GM12878 (cell line): ENCODE results near the gene SIGLEC10. TPM values are rescaled to one million over a fixed set of nuclear protein-coding genes. Genes with fewer than 3 reads are reported as not detected.

Source experiments
- ATAC-seq: fragments of 200-7000 bp; cut with Tn5 transposase; 3 replicates; pipeline ENCODE4 v1.9.1; 2020; ENCODE audit warnings: mild to moderate bottlenecking, moderate library complexity
- BruUV-seq: library from RNA; stranded (reverse); fragments of 400-500 nt; replicated peaks from 2 replicates; lab custom pipeline; 2021; lab: Mats Ljungman, UMichigan
- CTCF ChIA-PET: fragments of 300-600 bp; sonication (Branson Sonifier 250); formaldehyde crosslinking; extraction: SDS; loops from one replicate; lab custom pipeline; 2021; ENCODE audit warnings: inconsistent platforms; lab: Yijun Ruan, JAX
- POLR2A ChIA-PET: fragments of 350-600 bp; formaldehyde crosslinking; extraction: SDS; loops from one replicate; lab custom pipeline; 2021; ENCODE audit warnings: inconsistent platforms; lab: Charles Lee
- RAD21 ChIA-PET: fragments of 300-600 bp; sonication (Branson Sonifier 250); formaldehyde crosslinking; loops from one replicate; lab custom pipeline; 2023; ENCODE audit warnings: antibody characterized with exemption; ENCODE audit not compliant: unreplicated experiment; lab: Charles Lee
- SMC1A ChIA-PET: fragments of 300-600 bp; sonication (Branson Sonifier 250); formaldehyde crosslinking; loops from one replicate; lab custom pipeline; 2023; ENCODE audit not compliant: unreplicated experiment, uncharacterized antibody; lab: Charles Lee
- DNase-seq: peaks from one replicate; pipeline ENCODE4 v3.0.0-alpha.2; 2011; ENCODE audit warnings: low read depth, low spot score
- FAIRE-seq: peaks from 3 replicates; lab custom pipeline; 2011; peaks lifted over from hg19 to GRCh38; lab: Jason Lieb, UNC
- H2AFZ ChIP-seq: 2 replicates; pipeline ENCODE4 v1.6.0; 2011; ENCODE audit warnings: low read depth, low read length, control low read depth; ENCODE audit not compliant: control insufficient read depth
- H3K27ac ChIP-seq: 2 replicates; pipeline ENCODE4 v1.5.1; 2011; ENCODE audit warnings: control low read depth; ENCODE audit not compliant: control insufficient read depth, insufficient read depth
- H3K27me3 ChIP-seq, 2 experiments: replicated peaks in 1 of 2; 2 replicates each; pipeline versions ENCODE4 v1.6.0 to v1.6.1; 2011; ENCODE audit warnings: low read length in 1 of 2; ENCODE audit not compliant: control insufficient read depth in 2 of 2, insufficient read depth in 2 of 2
- H3K36me3 ChIP-seq, 2 experiments: 2 replicates each; pipeline ENCODE4 v1.5.1; 2011; ENCODE audit warnings: low read length in 1 of 2; ENCODE audit not compliant: control insufficient read depth in 2 of 2, insufficient read depth in 2 of 2
- H3K4me1 ChIP-seq: 2 replicates; pipeline ENCODE4 v1.6.1; 2011; ENCODE audit warnings: mild to moderate bottlenecking, low read length, moderate library complexity, mixed read lengths; ENCODE audit not compliant: control insufficient read depth, insufficient read depth
- H3K4me2 ChIP-seq: 2 replicates; pipeline ENCODE4 v1.6.0; 2011; ENCODE audit warnings: control low read depth; ENCODE audit not compliant: control insufficient read depth, insufficient read depth
- H3K4me3 ChIP-seq: fragments of 200-600 bp; sonication (generic); 2 replicates; pipeline ENCODE4 v1.5.1; 2016
- H3K79me2 ChIP-seq: 2 replicates; pipeline ENCODE4 v1.6.0; 2011; ENCODE audit warnings: low read length; ENCODE audit not compliant: control insufficient read depth, insufficient read depth
- H3K9ac ChIP-seq: 2 replicates; pipeline ENCODE4 v1.8.0; 2011; ENCODE audit warnings: low read length, control low read depth, mixed read lengths; ENCODE audit not compliant: control insufficient read depth, insufficient read depth
- H3K9me3 ChIP-seq: replicated peaks from 3 replicates; pipeline ENCODE4 v1.5.1; 2011; ENCODE audit warnings: mild to moderate bottlenecking, low read length; ENCODE audit not compliant: control insufficient read depth, insufficient read depth
- H4K20me1 ChIP-seq: 2 replicates; pipeline ENCODE4 v1.6.0; 2011; ENCODE audit not compliant: control insufficient read depth, insufficient read depth
- E4F1 ChIP-seq: fragments of 450-650 bp; IDR thresholded peaks from 2 replicates; pipeline ENCODE4 v1.6.1; 2018; ENCODE audit warnings: borderline replicate concordance, mild to moderate bottlenecking; ENCODE audit not compliant: partially characterized antibody
- EGR1 ChIP-seq, 2 experiments: IDR thresholded peaks; 1 replicate in 1 of 2; 2 replicates in 1 of 2; pipeline ENCODE4 v1.6.1; 2011 to 2012; ENCODE audit warnings: low read depth in 2 of 2, low read length in 2 of 2, borderline replicate concordance in 1 of 2, mild to moderate bottlenecking in 1 of 2, moderate library complexity in 1 of 2
- JUNB ChIP-seq: IDR thresholded peaks from 2 replicates; pipeline ENCODE4 v1.6.1; 2016; ENCODE audit warnings: antibody characterized with exemption, mild to moderate bottlenecking
- LARP7 ChIP-seq: fragments of 450-650 bp; IDR thresholded peaks from 2 replicates; pipeline ENCODE4 v1.6.1; 2017; ENCODE audit warnings: mild to moderate bottlenecking
- NFIC ChIP-seq: IDR thresholded peaks from 2 replicates; pipeline ENCODE4 v1.6.1; 2012; ENCODE audit warnings: low read depth, mild to moderate bottlenecking, inconsistent platforms, low read length, moderate library complexity
- NKRF ChIP-seq: fragments of 450-650 bp; conservative IDR thresholded peaks from 2 replicates; pipeline ENCODE4 v1.6.1; 2017; ENCODE audit warnings: mild to moderate bottlenecking, moderate library complexity
- PAX8 ChIP-seq: fragments of 450-650 bp; IDR thresholded peaks from 2 replicates; pipeline ENCODE4 v1.6.1; 2017; ENCODE audit warnings: mild to moderate bottlenecking, moderate library complexity
- POLR2AphosphoS5 ChIP-seq: IDR thresholded peaks from 2 replicates; pipeline ENCODE4 v1.6.1; 2011; ENCODE audit warnings: mild to moderate bottlenecking, low read length, inconsistent platforms
- PRDM15 ChIP-seq: fragments of 450-650 bp; formaldehyde crosslinking; IDR thresholded peaks from 2 replicates; pipeline ENCODE4 v1.4.0; 2020; ENCODE audit warnings: mild to moderate bottlenecking, moderate library complexity
- RAD51 ChIP-seq: fragments of 450-650 bp; IDR thresholded peaks from 2 replicates; pipeline ENCODE4 v1.6.1; 2016; ENCODE audit warnings: moderate library complexity, mild to moderate bottlenecking, inconsistent platforms
- RELB ChIP-seq: fragments of 450-650 bp; IDR thresholded peaks from 2 replicates; pipeline ENCODE4 v1.6.1; 2017; ENCODE audit warnings: low read depth, mild to moderate bottlenecking, moderate library complexity
- SP1 ChIP-seq: IDR thresholded peaks from one replicate; pipeline ENCODE4 v1.6.1; 2011; ENCODE audit warnings: low read depth, low read length
- SPI1 ChIP-seq: IDR thresholded peaks from 2 replicates; pipeline ENCODE4 v1.6.1; 2011; ENCODE audit warnings: low read depth, mild to moderate bottlenecking, low read length, moderate library complexity, borderline replicate concordance; ENCODE audit not compliant: insufficient read depth
- SUZ12 ChIP-seq: fragments of 200-600 bp; sonication (generic); IDR thresholded peaks from one replicate; pipeline ENCODE4 v1.6.1; 2018; ENCODE audit warnings: antibody characterized with exemption, mild to moderate bottlenecking; ENCODE audit not compliant: unreplicated experiment
- YBX1 ChIP-seq: fragments of 450-650 bp; IDR thresholded peaks from 2 replicates; pipeline ENCODE4 v1.6.1; 2016; ENCODE audit warnings: antibody characterized with exemption
- WGBS: methylation state at CpG from one replicate; pipeline ENCODE4 v1.1.6; 2016; ENCODE audit warnings: low lambda C conversion rate; ENCODE audit not compliant: insufficient replicate concordance, insufficient coverage; ENCODE audit errors: missing lambda C conversion rate; 5-methylcytosine and 5-hydroxymethylcytosine counted together
- in situ Hi-C: fragments of 300-500 bp; cut with MboI; formaldehyde crosslinking; loops from 9 replicates; pipeline ENCODE4 v1.14.3; 2018; ENCODE audit warnings: mixed read lengths
- intact Hi-C: fragments of 100-400 bp; cut with micrococcal nuclease; formaldehyde crosslinking; loops from one replicate; pipeline ENCODE4 v1.14.2; 2022; ENCODE audit not compliant: unreplicated experiment
- polyA plus RNA-seq, 11 experiments: library from polyadenylated mRNA; depleted of rRNA in 4 of 11; unstranded in 6 of 11; stranded (reverse) in 5 of 11; fragments of >200 nt; fragmentation: Nextera tagmentation in 4 of 11; fragmentation: Illumina TruSeq in 1 of 11; extraction: Ambion mirVana in 4 of 11; extraction: Trizol in 1 of 11; gene quantifications; 1 replicate in 1 of 11; 2 replicates in 10 of 11; pipeline versions ENCODE4 v1.2.1 to v1.2.3, GENCODE V29; 2011 to 2016; ENCODE audit warnings: inconsistent platforms in 2 of 11, missing spikeins in 2 of 11, low read depth in 1 of 11
- total RNA-seq, 4 experiments: library from RNA; depleted of rRNA in 3 of 4; stranded (reverse); fragments of >200 nt in 3 of 4; fragmentation: Illumina TruSeq in 1 of 4; extraction: Trizol in 1 of 4; gene quantifications; 2 replicates each; pipeline versions ENCODE4 v1.2.1 to v1.2.3, GENCODE V29; 2013 to 2021

SIGLEC10 gene
- total and polyA plus RNA-seq, 10 of the 15 experiments (the other 5 are each of a cell fraction or from before 2014, with no cell fraction given) = 2.3 to 16.8 (median 7.8) TPM

GRCh38 chr19:51466723-51467122, 49.3 kb upstream of the SIGLEC10 start:
- no TSS peak for BruUV-seq
- no peak overlapping the region for H3K4me2 ChIP-seq
- ATAC-seq (no peak), DNase-seq (no peak), FAIRE-seq (no peak)
- no peaks in the 10 kb centered on the region for H3K4me1 ChIP-seq
- H3K36me3 ChIP-seq = no peaks in the 10 kb centered on the region
- POLR2A ChIA-PET = no interaction called here
- H2AFZ ChIP-seq = no peak overlapping the region
- SMC1A ChIA-PET = interaction anchor here (0.9 to 1.4 kb wide), 3 partner anchors 32 to 190 kb away, joined by 3 to 4 read pairs (median 3); no protein-coding TSS in a partner anchor
- H3K9ac ChIP-seq = no peak overlapping the region
- 38% methylated on average over 3 of the region's 3 CpGs for WGBS
- intact Hi-C loops (no loop called here), in situ Hi-C loops (no loop called here)
- H3K27ac ChIP-seq = no peak overlapping the region
- RAD21 ChIA-PET = interaction anchor here (1.2 to 2.6 kb wide), 2 partner anchors 190 to 194 kb away, joined by 4 to 5 read pairs; no protein-coding TSS in a partner anchor
- no peak overlapping the region for H3K4me3 ChIP-seq
- CTCF ChIA-PET = interaction anchor here (0.7 to 10.8 kb wide), 6 partner anchors 20 to 192 kb away, joined by 3 to 281 read pairs (median 4); no protein-coding TSS in a partner anchor
- H4K20me1 ChIP-seq = no peaks in the 10 kb centered on the region; the same call in 1 of the 2 replicates
- H3K27me3 ChIP-seq = no peaks in the 10 kb centered on the region; a peak in 1 of 4 replicates
- H3K9me3 ChIP-seq = no peaks in the 10 kb centered on the region
- no peaks in the 10 kb centered on the region for H3K79me2 ChIP-seq
- TF ChIP-seq LARP7 (no peak), SUZ12 (no peak), SP1 (no peak), PRDM15 (CRISPR knock-in tag) (no peak), RAD51 (no peak), RELB (no peak), E4F1 (no peak), JUNB (no peak), POLR2AphosphoS5 (no peak), YBX1 (no peak), NFIC (no peak), EGR1 (IDR thresholded peaks at IDR 0.05; ENCODE audit: borderline replicate concordance in 1 of 2, low read depth in 2 of 2, low read length in 2 of 2) (no peak), PAX8 (no peak), NKRF (no peak), SPI1 (no peak)
